GM18520 (cell line): ENCODE measurements around the gene SLC19A2.
"Not testable (repeated sequence)": the region's sequence is repeated elsewhere in the genome, so short reads cannot be mapped to it uniquely, and the experiment has no call there.

Experiments used
- ATAC-seq: cut with Tn5 transposase; IDR thresholded peaks from one replicate; pipeline ENCODE4 v1.9.1; 2021; ENCODE audit not compliant: unreplicated experiment

The SLC19A2 gene

DNA sequence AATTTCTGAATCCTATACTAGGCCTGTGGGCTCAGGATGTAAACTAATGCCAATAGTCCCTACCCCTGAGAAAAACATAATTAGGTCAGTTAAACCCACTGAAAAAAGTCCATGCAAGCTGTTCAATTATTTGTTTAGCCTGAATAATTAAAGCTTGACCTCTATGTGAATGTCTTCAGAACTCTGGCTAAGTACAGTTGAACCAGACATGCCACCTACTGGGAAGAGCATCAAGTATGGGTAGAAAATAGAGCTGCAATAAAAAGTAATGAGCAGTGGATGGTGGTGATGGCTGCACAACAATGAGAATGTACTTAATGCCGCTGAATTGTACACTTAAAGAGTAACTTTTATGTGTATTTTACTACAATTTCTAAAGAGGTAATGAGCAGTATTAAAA, 23.6 kb upstream of the SLC19A2 start:
- no peak for ATAC-seq

DNA sequence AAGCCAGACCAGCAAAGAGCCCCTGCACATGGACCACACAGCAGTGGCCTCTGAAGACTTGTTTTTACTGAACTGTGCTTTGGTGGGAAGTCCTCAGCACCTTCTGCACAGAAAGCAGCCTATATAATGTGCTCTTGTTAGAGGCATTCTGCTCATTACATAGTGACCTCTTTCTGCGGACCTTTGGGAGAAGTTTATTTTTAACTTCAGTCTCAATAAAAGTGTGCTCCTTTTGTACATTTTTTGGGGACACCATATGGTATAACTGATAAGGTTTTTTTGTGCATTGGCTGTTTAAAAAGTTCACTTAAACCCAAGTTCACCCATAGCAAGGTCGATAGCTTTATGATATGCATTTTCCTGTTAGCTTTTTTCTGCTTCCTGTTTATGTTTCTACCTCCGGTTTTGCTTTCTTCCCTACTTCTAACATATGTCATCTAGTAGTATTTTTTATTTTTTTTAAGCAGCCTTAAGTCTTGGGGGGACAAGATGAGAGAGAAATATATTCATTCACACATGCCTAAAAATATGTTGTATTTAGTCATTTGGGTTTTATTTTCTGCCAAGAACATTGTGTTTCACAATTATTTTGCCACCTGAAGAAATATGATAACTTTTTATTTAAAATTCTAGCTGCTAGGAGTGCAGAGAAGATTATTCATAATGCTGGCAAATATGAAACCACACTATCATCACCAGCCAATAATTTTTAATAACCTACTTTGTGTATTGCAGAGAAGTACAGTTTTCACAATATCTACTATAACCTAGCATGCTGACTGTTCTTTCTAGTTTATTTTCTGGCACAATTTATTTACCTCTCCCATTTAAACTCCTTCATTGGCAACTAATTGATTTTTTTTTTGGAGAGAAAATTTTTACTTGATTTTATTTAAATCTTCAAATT, 22.9 kb upstream of the SLC19A2 start:
- no peak for ATAC-seq

DNA sequence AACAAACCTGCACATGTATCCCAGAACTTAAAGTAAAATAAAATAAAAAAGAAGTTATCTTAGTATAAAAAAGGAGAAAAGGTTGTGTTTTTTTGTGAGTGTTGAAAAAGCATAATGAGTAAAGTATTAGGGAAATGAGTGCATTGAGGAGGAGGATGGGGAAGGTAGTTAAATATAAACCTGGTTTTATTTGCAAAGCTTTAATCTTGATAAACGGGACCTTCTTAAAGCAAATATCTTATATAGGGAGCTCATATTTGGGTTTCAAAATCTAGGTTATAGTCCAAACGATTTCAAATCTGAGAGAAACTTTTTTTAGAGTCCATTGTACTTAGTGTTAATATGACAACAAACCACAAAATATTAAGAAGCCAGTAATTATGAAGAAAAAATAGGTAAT, 21.7 kb upstream of the SLC19A2 start:
- no peak for ATAC-seq

DNA sequence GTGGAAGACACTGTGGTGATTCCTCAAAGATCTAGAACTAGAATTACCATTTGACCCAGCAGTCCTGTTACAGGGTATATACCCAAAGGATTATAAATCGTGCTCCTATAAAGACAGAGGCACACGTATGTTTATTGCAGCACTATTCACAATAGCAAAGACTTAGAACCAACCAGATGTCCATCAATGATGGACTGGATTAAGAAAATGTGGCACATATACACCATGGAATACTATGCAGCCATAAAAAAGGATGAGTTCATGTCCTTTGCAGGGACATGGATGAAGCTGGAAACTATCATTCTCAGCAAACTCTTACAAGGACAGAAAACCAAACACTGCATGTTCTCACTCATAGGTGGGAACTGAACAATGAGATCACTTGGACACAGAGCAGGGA, 17.9 kb upstream of the SLC19A2 start:
- ATAC-seq = not testable (repeated sequence)

DNA sequence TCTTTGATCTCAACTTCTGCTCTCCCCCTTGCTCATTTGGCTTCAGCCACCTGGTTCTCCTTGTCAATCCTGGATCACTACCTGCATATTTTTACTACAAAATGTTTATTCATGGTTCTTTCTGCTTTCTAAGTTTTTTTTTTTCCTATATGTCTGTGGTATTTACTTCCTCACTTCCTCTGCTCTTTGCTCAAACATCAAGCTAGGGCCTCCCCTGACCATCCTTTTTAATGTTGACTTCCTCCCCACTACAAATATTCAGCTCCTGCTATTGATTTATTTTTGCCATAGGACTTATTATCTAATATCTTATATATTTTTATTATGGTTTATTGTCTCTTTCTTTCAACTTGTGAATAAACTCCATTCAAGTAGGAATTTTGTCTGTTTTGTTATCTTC, 14.1 kb upstream of the SLC19A2 start:
- no peak for ATAC-seq

DNA sequence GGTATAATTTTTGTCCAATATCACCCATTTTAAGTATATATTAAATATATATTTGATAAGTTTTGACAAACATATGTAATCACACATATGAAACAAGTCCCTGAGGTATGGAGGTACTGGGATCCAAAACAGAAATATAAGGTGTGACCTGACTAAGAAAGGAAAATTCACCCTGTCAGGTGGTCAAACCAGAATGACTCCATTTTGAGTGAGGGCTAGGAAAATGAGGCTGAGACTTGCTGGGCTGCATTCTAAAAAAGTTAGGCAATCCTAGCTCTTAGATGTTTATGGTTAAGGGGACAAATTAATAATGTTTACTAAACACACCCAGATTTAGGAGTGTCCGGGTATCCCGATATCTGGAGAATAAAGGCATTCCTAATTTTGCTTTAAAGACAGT, 11.6 kb upstream of the SLC19A2 start:
- ATAC-seq = no peak

DNA sequence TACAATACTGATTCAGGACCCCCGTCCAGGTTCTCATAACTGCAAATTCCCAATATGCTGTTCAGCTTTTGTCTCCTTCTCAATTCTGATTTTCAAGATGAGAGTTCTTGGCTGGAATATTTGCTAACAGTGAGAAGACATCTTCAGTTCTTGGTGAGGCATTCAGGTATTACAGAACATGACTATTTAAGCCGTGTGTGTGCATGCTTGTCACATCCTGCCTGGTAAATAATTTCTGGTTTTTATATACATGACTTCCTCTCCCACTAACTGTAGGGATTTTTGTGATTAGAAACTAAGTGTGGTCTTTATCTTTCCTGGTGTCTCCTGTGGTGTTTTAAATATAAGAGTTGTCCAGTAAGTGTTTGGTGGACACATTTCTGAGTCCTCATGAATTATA, 10.2 kb upstream of the SLC19A2 start:
- no peak for ATAC-seq

DNA sequence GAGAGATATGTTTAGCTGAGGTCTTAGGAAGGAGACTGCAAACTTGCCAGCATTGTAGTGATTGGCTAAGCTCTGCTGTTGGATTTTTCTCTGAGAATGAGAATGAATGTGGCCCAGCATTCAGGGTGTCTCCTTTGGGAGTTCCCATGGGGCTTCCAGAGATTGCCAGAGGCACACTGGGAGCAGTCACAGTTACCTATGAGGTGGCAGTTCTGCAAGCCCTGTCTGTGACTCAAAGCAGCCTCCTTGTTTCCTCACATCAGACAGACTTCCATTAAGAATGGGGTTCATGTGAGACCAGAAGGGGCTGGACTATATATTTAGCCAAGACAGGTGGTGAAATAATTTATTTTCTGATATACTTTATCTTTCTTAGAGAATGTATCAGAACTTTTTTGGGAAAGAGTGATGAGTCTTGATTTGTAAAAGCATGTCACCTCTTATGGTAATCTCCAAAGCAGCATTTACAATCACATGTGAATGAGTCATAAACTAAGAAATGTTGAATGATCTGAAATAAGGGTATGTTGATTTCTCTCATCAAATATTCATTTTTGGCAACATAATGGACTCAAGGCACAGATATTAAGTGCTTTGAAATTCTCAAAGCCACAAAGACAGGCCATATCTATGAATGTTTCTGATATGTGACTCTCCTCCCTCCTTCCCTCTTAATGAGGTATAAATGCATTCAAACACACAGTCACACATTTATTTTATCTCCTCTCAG, 9.5 kb upstream of the SLC19A2 start:
- ATAC-seq = no peak

DNA sequence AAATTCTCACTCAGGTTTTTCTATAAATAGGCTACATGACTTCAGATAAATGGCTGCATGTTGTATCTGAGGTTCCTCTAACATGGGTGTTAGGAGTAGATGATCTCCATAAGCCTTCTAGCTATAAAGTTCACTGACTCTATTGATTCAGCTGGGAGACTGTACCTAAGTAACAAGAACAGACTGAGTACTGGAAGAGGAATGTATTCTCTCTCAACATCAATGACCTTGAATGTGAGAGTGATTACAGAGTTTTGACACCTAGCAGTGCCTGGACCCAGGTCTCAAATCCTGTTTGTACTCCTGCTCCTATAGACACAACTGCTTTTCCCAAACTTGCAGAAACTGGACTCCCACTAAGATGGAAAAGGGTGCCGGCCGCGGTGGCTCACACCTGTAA, 8.6 kb upstream of the SLC19A2 start:
- ATAC-seq = no peak

DNA sequence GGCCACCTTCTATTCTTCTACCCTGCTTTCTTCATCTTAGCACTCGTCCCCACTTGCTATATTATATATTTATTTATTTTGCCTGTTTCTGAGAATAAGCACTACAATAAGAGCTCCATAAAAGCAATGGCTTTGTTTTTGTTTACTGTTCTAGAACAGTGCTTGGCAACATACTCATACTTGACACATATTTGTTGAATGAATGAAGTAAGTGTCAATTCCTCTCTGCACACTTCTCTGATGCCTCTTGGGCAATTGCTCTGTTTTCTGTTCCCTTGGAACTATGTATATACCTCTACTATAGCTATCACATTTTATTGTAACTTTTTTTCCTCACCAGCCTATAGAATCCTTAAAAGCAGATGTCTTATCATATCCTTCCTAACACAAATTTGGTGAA, 7.5 kb upstream of the SLC19A2 start:
- ATAC-seq = no peak

DNA sequence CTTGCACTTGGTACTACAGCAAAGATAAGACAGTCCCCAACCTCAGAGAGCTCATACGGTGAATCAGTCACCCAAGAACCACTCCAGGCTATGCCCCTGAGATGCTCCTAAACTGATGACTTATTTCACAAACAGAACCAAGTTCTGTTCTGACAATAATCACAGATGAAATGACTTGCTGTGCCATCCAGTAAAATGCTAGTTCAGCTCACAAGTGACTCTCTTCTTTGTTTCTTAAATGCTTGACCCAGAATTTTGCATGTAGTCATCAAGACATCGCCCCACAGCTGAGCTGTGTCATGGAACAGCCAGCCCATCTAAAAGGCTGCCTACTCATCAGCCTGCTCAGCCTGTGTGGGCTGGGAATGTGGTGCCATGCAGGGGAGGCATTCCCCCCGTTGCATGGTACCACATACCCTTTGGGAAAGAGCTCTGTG, 6.1 kb upstream of the SLC19A2 start:
- ATAC-seq = peak; percentile 79

DNA sequence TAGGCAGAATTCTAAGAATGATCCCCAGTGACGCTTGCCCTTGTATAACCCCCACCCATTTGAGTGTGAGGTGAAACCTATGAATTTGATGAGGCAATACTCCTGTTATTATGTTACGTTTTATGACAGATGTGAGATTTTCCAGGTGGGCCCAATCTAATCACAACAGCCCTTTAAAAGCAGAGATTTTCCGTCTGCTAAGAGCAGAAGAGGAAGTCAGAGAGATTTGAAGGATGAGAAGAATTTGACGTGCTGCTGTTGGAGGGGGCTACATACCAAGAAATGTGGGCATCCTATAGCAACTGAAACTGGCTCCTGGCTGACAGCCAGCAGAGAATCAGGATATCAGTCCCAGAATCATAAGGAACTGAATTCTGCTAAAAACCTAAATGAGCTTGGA, 2.4 kb upstream of the SLC19A2 start:
- ATAC-seq = no peak

DNA sequence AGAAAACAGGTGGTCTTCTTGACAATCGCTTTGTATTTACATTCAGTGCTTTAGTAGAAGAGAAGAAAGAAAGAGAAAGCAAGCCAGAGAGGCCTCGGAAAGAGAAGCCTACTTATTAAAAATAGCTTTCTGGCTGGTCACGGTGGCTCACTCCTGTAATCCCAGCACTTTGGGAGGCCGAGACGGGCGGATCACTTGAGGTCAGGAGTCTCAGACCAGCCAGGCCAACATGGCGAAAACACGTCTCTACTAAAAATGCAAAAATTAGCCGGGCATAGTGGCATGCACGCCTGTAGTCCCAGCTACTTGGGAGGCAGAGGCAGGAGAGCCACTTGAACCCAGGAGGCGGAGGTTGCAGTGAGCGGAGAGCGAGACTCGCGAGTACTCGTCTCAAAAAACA, 1.8 kb upstream of the SLC19A2 start:
- no peak for ATAC-seq

DNA sequence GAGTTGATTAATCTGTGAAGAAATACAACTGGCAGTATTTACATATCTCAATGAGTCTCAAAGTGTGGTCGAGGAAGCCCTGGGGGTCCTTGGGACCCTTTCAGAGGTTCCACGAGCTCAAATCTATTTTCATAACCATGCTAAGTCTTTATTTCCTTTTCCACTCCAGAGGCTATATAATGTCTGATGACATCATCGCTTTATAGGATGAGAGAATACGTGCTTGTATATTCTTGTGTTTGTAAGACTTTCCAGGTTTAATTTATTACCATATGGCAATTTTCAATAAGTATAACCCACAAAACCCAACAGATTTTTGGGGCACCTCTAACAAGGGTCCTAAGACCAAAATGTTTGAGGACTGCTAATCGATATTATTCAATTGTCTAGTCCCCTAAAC, 1.4 kb upstream of the SLC19A2 start:
- ATAC-seq = no peak

DNA sequence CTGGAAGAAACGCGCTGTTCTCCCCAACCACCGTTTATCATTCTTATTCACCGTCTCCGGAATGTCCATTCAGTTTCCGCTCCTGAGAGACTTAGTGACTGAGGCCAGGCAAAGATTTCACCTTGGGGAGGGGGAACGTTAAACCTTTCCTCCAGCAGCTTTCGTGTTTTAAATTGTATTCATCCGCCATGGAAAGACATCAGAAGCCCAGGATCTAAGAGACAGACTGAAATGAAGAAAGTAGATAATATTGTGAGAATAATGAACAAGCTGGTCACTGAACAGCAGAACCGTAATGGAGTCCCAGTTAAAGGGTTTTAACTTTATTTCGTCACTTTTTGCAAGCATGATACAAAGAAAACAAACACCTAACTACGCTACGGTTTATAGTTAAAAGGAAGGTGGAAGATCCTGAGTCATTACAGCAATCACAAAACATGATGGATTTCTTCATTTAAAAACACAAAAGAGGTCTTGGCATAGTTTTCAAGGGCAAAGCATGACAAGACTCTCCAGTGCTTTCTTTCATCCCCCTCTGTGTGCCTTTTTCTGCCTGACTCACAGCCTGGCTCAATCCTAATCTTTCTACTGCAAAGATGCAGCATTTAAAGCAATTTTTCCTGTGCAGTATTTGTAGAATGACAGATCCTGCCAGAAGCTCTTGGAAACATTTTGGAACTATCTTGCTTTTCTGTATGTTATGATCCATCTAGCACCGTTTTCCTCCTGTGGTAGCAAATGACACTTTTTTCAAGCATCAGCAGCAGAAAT, 722 bp upstream of the SLC19A2 start:
- ATAC-seq = no peak

DNA sequence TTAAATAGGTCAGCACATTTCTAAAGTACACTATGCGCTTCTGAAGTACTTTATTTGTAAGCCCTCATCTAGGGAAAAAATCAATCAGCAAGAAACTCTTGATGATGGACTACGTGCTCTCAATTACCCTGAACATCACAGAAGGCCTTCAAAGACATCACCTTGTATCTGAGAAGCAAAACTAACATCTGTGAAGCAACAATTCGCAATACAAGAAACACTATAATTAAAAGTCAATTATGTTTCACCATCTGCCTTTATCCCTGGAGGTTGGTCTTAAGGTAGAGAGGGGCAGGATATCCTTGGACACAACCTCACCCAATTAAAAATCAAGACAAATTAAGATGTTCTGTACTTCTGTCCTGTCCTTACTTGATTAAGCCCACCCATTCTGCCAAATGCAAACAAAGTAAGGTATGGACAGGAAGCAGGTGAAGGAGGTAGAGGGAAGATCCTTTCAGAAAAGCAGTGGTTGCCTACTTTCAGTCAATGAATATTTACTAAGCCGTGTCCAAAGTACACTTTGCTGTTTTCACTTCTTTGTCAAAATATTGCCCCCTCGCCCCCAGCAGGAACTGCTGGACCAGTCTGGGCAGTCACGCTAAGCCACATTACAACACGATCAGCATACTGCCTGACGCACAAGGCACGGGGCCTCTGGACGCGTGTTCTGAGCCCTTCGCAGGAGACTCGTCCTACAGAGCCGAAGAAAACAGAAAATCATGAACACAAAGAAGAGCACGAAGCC, 887 bp downstream of the SLC19A2 start:
- no peak for ATAC-seq

DNA sequence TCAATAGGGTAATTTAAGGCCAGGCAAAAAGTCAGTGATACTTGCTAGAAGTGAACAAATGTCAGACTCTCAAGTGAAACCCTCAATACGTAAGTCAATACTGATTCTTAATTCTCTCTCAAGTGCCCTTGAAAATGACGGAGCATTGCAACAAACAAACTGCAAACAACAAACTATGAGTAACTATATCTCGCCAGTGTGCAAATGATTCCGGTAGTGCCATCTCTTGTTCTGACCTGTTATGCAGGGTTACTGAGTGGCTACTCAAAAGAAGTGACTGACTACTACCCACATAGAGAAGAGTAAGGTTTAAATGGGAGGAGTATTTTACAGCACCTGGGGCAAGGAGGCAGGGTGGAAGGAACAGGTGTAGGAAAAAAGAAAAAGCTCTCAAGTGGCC, 1.6 kb downstream of the SLC19A2 start:
- no peak for ATAC-seq

DNA sequence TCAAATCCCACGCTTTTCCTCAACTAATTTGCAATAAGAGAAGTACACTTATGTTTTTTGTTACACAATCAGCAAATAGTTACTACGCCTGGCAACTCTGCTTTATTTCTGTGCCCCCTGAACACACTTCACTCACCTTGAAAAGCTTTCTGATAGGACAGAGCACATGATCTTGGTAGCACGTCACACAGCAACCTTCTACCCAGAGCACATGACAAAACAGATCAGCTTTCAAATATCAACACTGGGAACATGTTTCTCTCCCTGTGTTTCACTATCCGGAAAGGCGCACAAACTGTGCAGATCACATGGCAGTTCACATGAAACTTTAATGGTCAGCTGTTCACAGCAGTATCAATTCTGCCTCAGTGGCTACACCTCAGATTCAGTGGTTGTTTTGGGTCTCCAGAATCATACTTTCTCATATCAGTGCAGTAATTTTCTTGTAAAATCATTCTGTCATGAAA, 2.2 kb downstream of the SLC19A2 start:
- ATAC-seq = no peak

DNA sequence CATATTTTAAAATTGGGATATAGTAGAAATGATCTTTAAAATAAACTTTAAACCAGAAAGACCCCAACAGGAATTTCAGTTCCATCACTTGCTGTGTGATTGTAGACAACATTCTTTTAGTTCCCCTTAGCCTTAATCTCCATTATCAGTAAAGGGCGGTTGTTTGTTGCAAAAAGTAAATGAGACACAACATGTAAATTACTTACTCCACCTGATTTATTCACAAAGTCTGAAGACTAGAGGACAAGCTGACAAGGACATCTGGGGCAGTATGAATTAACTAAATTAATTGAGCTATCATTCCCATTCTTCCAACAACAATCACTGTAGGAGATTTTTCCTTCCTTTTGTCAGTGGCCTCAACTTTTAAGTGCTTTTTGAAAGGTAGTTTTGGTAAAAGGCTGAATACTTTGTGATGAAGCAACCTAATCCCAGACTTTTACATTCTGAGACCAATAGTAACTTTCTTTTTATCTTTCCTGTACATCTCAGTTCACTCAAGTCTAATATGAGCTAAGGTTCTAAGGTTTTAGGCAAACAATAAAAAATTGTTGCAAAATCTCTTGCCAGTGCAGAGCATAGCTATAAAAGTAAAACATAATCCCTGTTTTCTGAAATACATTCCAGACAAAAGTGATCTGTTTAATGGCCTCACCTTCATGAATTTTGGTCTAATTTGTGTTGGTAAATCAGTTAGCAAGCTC, 6.2 kb downstream of the SLC19A2 start:
- no peak for ATAC-seq

DNA sequence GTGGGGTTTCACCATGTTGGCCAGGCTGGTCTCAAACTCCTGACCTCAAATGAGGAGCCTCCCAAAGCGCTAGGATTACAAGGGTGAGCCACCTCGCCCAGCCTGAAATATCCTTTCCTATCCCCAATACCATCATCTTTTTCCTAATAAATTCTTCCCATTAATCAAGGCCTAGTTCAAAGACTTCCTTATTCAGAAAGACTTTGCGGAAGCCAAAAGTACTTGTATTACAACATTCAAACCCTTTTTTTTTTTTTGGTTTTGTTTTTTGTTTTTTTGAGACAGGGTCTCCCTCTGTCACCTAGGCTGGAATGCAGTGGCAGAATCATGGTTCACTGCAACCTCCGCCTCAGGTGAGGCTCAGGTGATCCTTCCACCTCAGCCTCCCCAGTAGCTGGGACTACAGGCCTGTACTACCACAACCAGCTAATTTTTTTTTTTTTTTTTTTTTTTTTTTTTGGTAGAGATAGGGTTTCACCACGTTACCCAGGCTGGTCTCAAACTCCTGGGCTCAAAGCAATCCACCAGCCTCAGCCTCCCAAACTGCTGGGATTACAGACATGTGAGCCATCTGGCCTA, 7.6 kb downstream of the SLC19A2 start:
- ATAC-seq = no peak
